Nephron (organoid): ENCODE measurements around the gene SLCO1B3.

Source experiments
- H3K27ac Mint-ChIP-seq, 3 experiments: 2 replicates each; pipeline ENCODE4 v1.8.0; 2020; ENCODE audit warnings: mixed read lengths in 3 of 3, mild to moderate bottlenecking in 2 of 3, moderate library complexity in 1 of 3
- H3K27me3 Mint-ChIP-seq: 2 replicates; pipeline ENCODE4 v1.8.0; 2021; ENCODE audit warnings: low read depth, mild to moderate bottlenecking, moderate library complexity, mixed read lengths
- H3K36me3 Mint-ChIP-seq: 2 replicates; pipeline ENCODE4 v1.8.0; 2020; ENCODE audit warnings: low read depth, mixed read lengths
- H3K4me1 Mint-ChIP-seq: 2 replicates; pipeline ENCODE4 v1.8.0; 2020; ENCODE audit warnings: mixed read lengths
- H3K4me3 Mint-ChIP-seq, 3 experiments: 2 replicates each; pipeline ENCODE4 v1.8.0; 2020; ENCODE audit warnings: mild to moderate bottlenecking in 3 of 3, mixed read lengths in 3 of 3, moderate library complexity in 2 of 3
- H3K9me3 Mint-ChIP-seq: 2 replicates; pipeline ENCODE4 v1.8.0; 2020; ENCODE audit warnings: mixed read lengths
- CTCF ChIP-seq, 3 experiments: fragments of 200-600 bp; sonication (generic); IDR thresholded peaks; one replicate each; pipeline ENCODE4 v1.5.0; 2021; ENCODE audit warnings: antibody characterized with exemption in 3 of 3; ENCODE audit not compliant: unreplicated experiment in 3 of 3

The SLCO1B3 gene

GRCh38 chr12:20852649-20853048 is 42.1 kb downstream of the SLCO1B3 start:
- Mint-ChIP-seq H3K27me3 (no peaks in the 10 kb centered on the region), H3K9me3 (no peaks in the 10 kb centered on the region)

GRCh38 chr12:20863056-20863455 is 52.6 kb downstream of the SLCO1B3 start:
- TF ChIP-seq CTCF (IDR thresholded peaks at IDR 0.05; ENCODE audit: unreplicated experiment in 3 of 3), result no peak
- Mint-ChIP-seq H3K4me1 (no peaks in the 10 kb centered on the region), H3K27me3 (no peaks in the 10 kb centered on the region), H3K36me3 (no peaks in the 10 kb centered on the region), H3K4me3 (no peak overlapping the region), H3K27ac (no peak overlapping the region), H3K9me3 (no peaks in the 10 kb centered on the region)

More at GRCh38 chr12:20852649-20853048, 42.1 kb downstream of the SLCO1B3 start:
- TF ChIP-seq CTCF (IDR thresholded peaks at IDR 0.05; ENCODE audit: unreplicated experiment in 3 of 3), result no peak
- Mint-ChIP-seq H3K4me3 (no peak overlapping the region), H3K4me1 (no peaks in the 10 kb centered on the region), H3K27ac (no peak overlapping the region), H3K36me3 (no peaks in the 10 kb centered on the region)

GRCh38 chr12:20865873-20866272 is 55.4 kb downstream of the SLCO1B3 start:
- Mint-ChIP-seq H3K4me1 (no peaks in the 10 kb centered on the region), H3K27me3 (peaks cover 3% of the 10 kb centered on the region), H3K4me3 (no peak overlapping the region), H3K27ac (no peak overlapping the region), H3K36me3 (no peaks in the 10 kb centered on the region), H3K9me3 (no peaks in the 10 kb centered on the region)
- TF ChIP-seq CTCF (IDR thresholded peaks at IDR 0.05; ENCODE audit: unreplicated experiment in 3 of 3), result no peak

- Mint-ChIP-seq H3K27me3 (peaks cover 3% of the 10 kb centered on the region), H3K4me1 (no peaks in the 10 kb centered on the region)
Measured at GRCh38 chr12:20868277-20868676, 57.8 kb downstream of the SLCO1B3 start.

GRCh38 chr12:20883288-20883687 is 72.8 kb downstream of the SLCO1B3 start:
- H3K4me3 Mint-ChIP-seq, result no peak overlapping the region
- TF ChIP-seq CTCF (IDR thresholded peaks at IDR 0.05; ENCODE audit: unreplicated experiment in 3 of 3), result no peak
- H3K27me3 Mint-ChIP-seq, result peaks cover 4% of the 10 kb centered on the region

More at GRCh38 chr12:20868277-20868676, 57.8 kb downstream of the SLCO1B3 start:
- no peak for TF ChIP-seq CTCF (IDR thresholded peaks at IDR 0.05; ENCODE audit: unreplicated experiment in 3 of 3)
- Mint-ChIP-seq H3K9me3 (no peaks in the 10 kb centered on the region), H3K36me3 (no peaks in the 10 kb centered on the region), H3K4me3 (no peak overlapping the region), H3K27ac (no peak overlapping the region)

GRCh38 chr12:20885116-20885515 is 74.6 kb downstream of the SLCO1B3 start:
- no peaks in the 10 kb centered on the region for H3K36me3 Mint-ChIP-seq
- no peak overlapping the region for H3K4me3 Mint-ChIP-seq
- H3K27ac Mint-ChIP-seq, result no peak overlapping the region
- peaks cover 4% of the 10 kb centered on the region for H3K9me3 Mint-ChIP-seq
- no peak for TF ChIP-seq CTCF (IDR thresholded peaks at IDR 0.05; ENCODE audit: unreplicated experiment in 3 of 3)
- no peaks in the 10 kb centered on the region for H3K4me1 Mint-ChIP-seq
- peaks cover 4% of the 10 kb centered on the region for H3K27me3 Mint-ChIP-seq

More at GRCh38 chr12:20883288-20883687, 72.8 kb downstream of the SLCO1B3 start:
- Mint-ChIP-seq H3K9me3 (no peaks in the 10 kb centered on the region), H3K27ac (no peak overlapping the region), H3K36me3 (no peaks in the 10 kb centered on the region), H3K4me1 (no peaks in the 10 kb centered on the region)
